WTC11 (cell line): ENCODE data around the gene CNOT6. TPM values are rescaled to one million over a fixed set of nuclear protein-coding genes. Genes with fewer than 3 reads are reported as not detected.

ENCODE experiments used
- ATAC-seq: fragments of 200-7000 bp; cut with Tn5 transposase; 2 replicates; pipeline ENCODE4 v1.10.0; 2021; ENCODE audit warnings: mild to moderate bottlenecking, moderate library complexity
- CTCF ChIA-PET: fragments of 300-600 bp; sonication (Branson Sonifier 250); formaldehyde crosslinking; loops from one replicate; lab custom pipeline; 2021; ENCODE audit warnings: antibody characterized with exemption; lab: Charles Lee
- POLR2A ChIA-PET: fragments of 350-600 bp; sonication (Branson Sonifier 250); formaldehyde crosslinking; loops from one replicate; lab custom pipeline; 2021; ENCODE audit warnings: antibody characterized with exemption; lab: Charles Lee
- DNase-seq: peaks from one replicate; pipeline ENCODE4 v3.0.0; 2021; ENCODE audit warnings: low spot score
- H3K27ac Mint-ChIP-seq: 2 replicates; pipeline ENCODE4 v1.8.0; 2021; ENCODE audit warnings: mixed read lengths
- H3K27me3 Mint-ChIP-seq: 2 replicates; pipeline ENCODE4 v1.8.0; 2021; ENCODE audit warnings: low read depth, mild to moderate bottlenecking, moderate library complexity, mixed read lengths
- H3K36me3 Mint-ChIP-seq: 2 replicates; pipeline ENCODE4 v1.8.0; 2021; ENCODE audit warnings: mixed read lengths
- H3K4me1 Mint-ChIP-seq: 2 replicates; pipeline ENCODE4 v1.8.0; 2022; ENCODE audit warnings: mixed read lengths
- H3K4me3 Mint-ChIP-seq: 2 replicates; pipeline ENCODE4 v1.8.0; 2021; ENCODE audit warnings: mild to moderate bottlenecking, moderate library complexity, mixed read lengths
- H3K9me3 Mint-ChIP-seq: 2 replicates; pipeline ENCODE4 v1.8.0; 2021; ENCODE audit warnings: mixed read lengths
- ATF1 ChIP-seq: sonication (generic); formaldehyde crosslinking; IDR thresholded peaks from 2 replicates; pipeline ENCODE4 v1.8.1; 2023; ENCODE audit warnings: mild to moderate bottlenecking, moderate library complexity, missing genetic modification reagents
- CDX4 ChIP-seq: fragments of 250-450 bp; sonication (Bioruptor Pico); IDR thresholded peaks from 2 replicates; pipeline ENCODE4 v1.9.0; 2021; ENCODE audit warnings: moderate library complexity, mild to moderate bottlenecking, inconsistent platforms, borderline replicate concordance
- ELF4 ChIP-seq: sonication (generic); formaldehyde crosslinking; IDR thresholded peaks from 2 replicates; pipeline ENCODE4 v1.8.1; 2022; ENCODE audit warnings: low read depth, mild to moderate bottlenecking, moderate library complexity, missing genetic modification reagents
- GABPB1 ChIP-seq: sonication (generic); formaldehyde crosslinking; IDR thresholded peaks from 2 replicates; pipeline ENCODE4 v1.8.1; 2023; ENCODE audit warnings: mild to moderate bottlenecking, missing genetic modification reagents
- JAZF1 ChIP-seq: fragments of 250-450 bp; sonication (Bioruptor Pico); IDR thresholded peaks from 2 replicates; pipeline ENCODE4 v1.9.0; 2021; ENCODE audit warnings: moderate library complexity, mild to moderate bottlenecking, inconsistent platforms
- KAT7 ChIP-seq: sonication (generic); formaldehyde crosslinking; IDR thresholded peaks from 2 replicates; pipeline ENCODE4 v1.8.1; 2023; ENCODE audit warnings: missing genetic modification reagents, mild to moderate bottlenecking, borderline replicate concordance
- MXD4 ChIP-seq: fragments of 250-450 bp; sonication (Bioruptor Pico); IDR thresholded peaks from 2 replicates; pipeline ENCODE4 v1.8.0; 2021; ENCODE audit warnings: mild to moderate bottlenecking, moderate library complexity, borderline replicate concordance
- PRRX2 ChIP-seq: fragments of 250-450 bp; sonication (Bioruptor Pico); IDR thresholded peaks from 2 replicates; pipeline ENCODE4 v1.8.0; 2021; ENCODE audit warnings: mild to moderate bottlenecking
- SP1 ChIP-seq: sonication (generic); formaldehyde crosslinking; conservative IDR thresholded peaks from 2 replicates; pipeline ENCODE4 v1.8.1; 2022; ENCODE audit warnings: missing genetic modification reagents
- STAT6 ChIP-seq: sonication (generic); formaldehyde crosslinking; conservative IDR thresholded peaks from 2 replicates; pipeline ENCODE4 v1.8.1; 2023; ENCODE audit warnings: mild to moderate bottlenecking, low read depth, missing genetic modification reagents, moderate library complexity
- TCF7 ChIP-seq: sonication (generic); formaldehyde crosslinking; IDR thresholded peaks from 2 replicates; pipeline ENCODE4 v1.8.0; 2022; ENCODE audit warnings: mild to moderate bottlenecking, low read depth, missing genetic modification reagents, moderate library complexity
- TEAD4 ChIP-seq: sonication (generic); formaldehyde crosslinking; IDR thresholded peaks from 2 replicates; pipeline ENCODE4 v1.8.0; 2022; ENCODE audit warnings: mild to moderate bottlenecking, missing genetic modification reagents
- ZBTB21 ChIP-seq: sonication (generic); formaldehyde crosslinking; IDR thresholded peaks from 2 replicates; pipeline ENCODE4 v1.8.1; 2023; ENCODE audit warnings: mild to moderate bottlenecking, missing genetic modification reagents, borderline replicate concordance
- ZNF121 ChIP-seq: sonication (generic); formaldehyde crosslinking; IDR thresholded peaks from 2 replicates; pipeline ENCODE4 v1.8.0; 2023; ENCODE audit warnings: missing genetic modification reagents
- ZNF138 ChIP-seq: sonication (generic); formaldehyde crosslinking; conservative IDR thresholded peaks from 2 replicates; pipeline ENCODE4 v1.8.1; 2022; ENCODE audit warnings: mild to moderate bottlenecking, moderate library complexity, missing genetic modification reagents
- ZNF396 ChIP-seq: fragments of 250-450 bp; sonication (Bioruptor Pico); IDR thresholded peaks from 2 replicates; pipeline ENCODE4 v1.8.0; 2021; ENCODE audit warnings: mild to moderate bottlenecking, moderate library complexity, borderline replicate concordance
- ZNF416 ChIP-seq: fragments of 250-450 bp; sonication (Bioruptor Pico); IDR thresholded peaks from 2 replicates; pipeline ENCODE4 v1.9.0; 2021; ENCODE audit warnings: mild to moderate bottlenecking, inconsistent platforms
- total RNA-seq: library from RNA; stranded (reverse); gene quantifications from 3 replicates; pipeline ENCODE4 v1.2.3, GENCODE V29; 2021
- TF ChIP-seq, protein P1 (sequence below): sonication (generic); formaldehyde crosslinking; IDR thresholded peaks from 2 replicates; pipeline ENCODE4 v1.8.1; 2023; ENCODE audit warnings: mild to moderate bottlenecking, missing genetic modification reagents, borderline replicate concordance
- TF ChIP-seq, protein P2 (sequence below): sonication (generic); formaldehyde crosslinking; IDR thresholded peaks from 2 replicates; pipeline ENCODE4 v1.8.1; 2023; ENCODE audit warnings: mild to moderate bottlenecking, missing genetic modification reagents
- TF ChIP-seq, protein P3 (sequence below): sonication (generic); formaldehyde crosslinking; IDR thresholded peaks from 2 replicates; pipeline ENCODE4 v1.8.0; 2022; ENCODE audit warnings: mild to moderate bottlenecking, missing genetic modification reagents

Gene CNOT6
- total RNA-seq, 1 experiment from 2014 or later: 41.0 TPM

GRCh38 chr5:180598316-180598701 is 104.1 kb downstream of the CNOT6 start:
- ATAC-seq (no peak), DNase-seq (peak; percentile 7)
- ChIA-PET CTCF (no interaction called here), POLR2A (no interaction called here)
- H3K4me3 Mint-ChIP-seq: no peak overlapping the region
- no peaks in the 10 kb centered on the region for H3K9me3 Mint-ChIP-seq
- no peak overlapping the region for H3K27ac Mint-ChIP-seq
- H3K4me1 Mint-ChIP-seq: no peaks in the 10 kb centered on the region
- no peak for TF ChIP-seq STAT6 (CRISPR knock-in tag)
- no peaks in the 10 kb centered on the region for H3K36me3 Mint-ChIP-seq
- H3K27me3 Mint-ChIP-seq: peaks cover 6% of the 10 kb centered on the region

DNA sequence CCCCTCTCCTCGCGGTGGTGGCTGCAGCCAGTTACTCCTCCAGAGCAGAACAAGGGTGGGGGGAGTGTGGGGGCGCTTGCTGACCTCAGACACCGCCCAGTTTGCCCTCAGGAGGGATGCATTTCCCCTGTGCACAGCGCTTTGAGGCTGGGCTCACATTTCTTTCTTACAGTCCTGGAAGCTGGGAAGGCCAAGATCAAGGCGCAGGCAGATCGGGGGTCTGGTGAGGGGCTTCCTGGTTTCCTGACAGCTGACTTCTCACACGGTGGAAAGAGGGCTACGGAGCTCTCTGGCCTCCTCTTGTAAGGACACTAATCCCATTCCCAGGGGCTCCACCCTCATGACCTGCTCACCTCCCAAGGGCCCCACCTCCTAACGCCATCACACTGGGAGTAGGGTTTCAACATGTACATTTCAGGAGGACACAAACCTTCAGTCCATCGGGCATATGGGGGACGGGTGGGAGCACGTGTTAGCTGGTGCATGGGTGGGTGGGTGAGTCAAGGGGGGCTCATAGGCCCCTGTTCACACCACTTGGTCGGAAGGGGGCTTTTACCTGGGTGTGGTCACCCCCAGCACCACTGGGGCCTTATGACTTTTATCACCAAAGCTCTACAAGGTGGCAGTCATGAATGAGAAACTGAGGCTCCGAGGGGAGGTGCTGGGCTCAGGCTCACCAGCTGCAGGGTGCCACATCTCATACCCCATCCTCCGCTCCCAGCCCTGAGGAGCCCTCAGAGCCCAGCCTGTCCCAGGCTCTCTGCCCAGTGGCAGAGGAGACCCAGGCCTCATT is 104.8 kb downstream of the CNOT6 start:
- Mint-ChIP-seq H3K9me3 (no peaks in the 10 kb centered on the region), H3K4me3 (no peak overlapping the region), H3K27ac (no peak overlapping the region), H3K4me1 (no peaks in the 10 kb centered on the region), H3K27me3 (no peaks in the 10 kb centered on the region; the same call in 1 of the 2 replicates), H3K36me3 (no peaks in the 10 kb centered on the region)
- POLR2A ChIA-PET: no interaction called here
- peak; percentile 5 for DNase-seq
- no peak for ATAC-seq
- TF ChIP-seq ZNF416: no peak
- TF ChIP-seq, protein P1, sequence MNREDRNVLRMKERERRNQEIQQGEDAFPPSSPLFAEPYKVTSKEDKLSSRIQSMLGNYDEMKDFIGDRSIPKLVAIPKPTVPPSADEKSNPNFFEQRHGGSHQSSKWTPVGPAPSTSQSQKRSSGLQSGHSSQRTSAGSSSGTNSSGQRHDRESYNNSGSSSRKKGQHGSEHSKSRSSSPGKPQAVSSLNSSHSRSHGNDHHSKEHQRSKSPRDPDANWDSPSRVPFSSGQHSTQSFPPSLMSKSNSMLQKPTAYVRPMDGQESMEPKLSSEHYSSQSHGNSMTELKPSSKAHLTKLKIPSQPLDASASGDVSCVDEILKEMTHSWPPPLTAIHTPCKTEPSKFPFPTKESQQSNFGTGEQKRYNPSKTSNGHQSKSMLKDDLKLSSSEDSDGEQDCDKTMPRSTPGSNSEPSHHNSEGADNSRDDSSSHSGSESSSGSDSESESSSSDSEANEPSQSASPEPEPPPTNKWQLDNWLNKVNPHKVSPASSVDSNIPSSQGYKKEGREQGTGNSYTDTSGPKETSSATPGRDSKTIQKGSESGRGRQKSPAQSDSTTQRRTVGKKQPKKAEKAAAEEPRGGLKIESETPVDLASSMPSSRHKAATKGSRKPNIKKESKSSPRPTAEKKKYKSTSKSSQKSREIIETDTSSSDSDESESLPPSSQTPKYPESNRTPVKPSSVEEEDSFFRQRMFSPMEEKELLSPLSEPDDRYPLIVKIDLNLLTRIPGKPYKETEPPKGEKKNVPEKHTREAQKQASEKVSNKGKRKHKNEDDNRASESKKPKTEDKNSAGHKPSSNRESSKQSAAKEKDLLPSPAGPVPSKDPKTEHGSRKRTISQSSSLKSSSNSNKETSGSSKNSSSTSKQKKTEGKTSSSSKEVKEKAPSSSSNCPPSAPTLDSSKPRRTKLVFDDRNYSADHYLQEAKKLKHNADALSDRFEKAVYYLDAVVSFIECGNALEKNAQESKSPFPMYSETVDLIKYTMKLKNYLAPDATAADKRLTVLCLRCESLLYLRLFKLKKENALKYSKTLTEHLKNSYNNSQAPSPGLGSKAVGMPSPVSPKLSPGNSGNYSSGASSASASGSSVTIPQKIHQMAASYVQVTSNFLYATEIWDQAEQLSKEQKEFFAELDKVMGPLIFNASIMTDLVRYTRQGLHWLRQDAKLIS (CRISPR knock-in tag): no peak
- TF ChIP-seq, protein P2, sequence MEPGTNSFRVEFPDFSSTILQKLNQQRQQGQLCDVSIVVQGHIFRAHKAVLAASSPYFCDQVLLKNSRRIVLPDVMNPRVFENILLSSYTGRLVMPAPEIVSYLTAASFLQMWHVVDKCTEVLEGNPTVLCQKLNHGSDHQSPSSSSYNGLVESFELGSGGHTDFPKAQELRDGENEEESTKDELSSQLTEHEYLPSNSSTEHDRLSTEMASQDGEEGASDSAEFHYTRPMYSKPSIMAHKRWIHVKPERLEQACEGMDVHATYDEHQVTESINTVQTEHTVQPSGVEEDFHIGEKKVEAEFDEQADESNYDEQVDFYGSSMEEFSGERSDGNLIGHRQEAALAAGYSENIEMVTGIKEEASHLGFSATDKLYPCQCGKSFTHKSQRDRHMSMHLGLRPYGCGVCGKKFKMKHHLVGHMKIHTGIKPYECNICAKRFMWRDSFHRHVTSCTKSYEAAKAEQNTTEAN: no peak
- no peak for TF ChIP-seq ZNF121 (CRISPR knock-in tag)
- no peak for TF ChIP-seq CDX4 (CRISPR knock-in tag)
- TF ChIP-seq JAZF1: no peak
- TF ChIP-seq ELF4: no peak
- TF ChIP-seq ZNF396 (CRISPR knock-in tag): no peak
- TF ChIP-seq MXD4: no peak
- TF ChIP-seq ATF1 (CRISPR knock-in tag): no peak
- TF ChIP-seq TCF7 (CRISPR knock-in tag): no peak
- no peak for TF ChIP-seq TEAD4
- no peak for TF ChIP-seq ZBTB21 (CRISPR knock-in tag)
- no peak for TF ChIP-seq GABPB1
- TF ChIP-seq KAT7 (CRISPR knock-in tag): no peak
- no peak for TF ChIP-seq SP1 (CRISPR knock-in tag)
- no peak for TF ChIP-seq PRRX2 (CRISPR knock-in tag)
- TF ChIP-seq, protein P3, sequence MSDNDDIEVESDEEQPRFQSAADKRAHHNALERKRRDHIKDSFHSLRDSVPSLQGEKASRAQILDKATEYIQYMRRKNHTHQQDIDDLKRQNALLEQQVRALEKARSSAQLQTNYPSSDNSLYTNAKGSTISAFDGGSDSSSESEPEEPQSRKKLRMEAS (CRISPR knock-in tag): no peak
- no peak for TF ChIP-seq ZNF138 (CRISPR knock-in tag)
- CTCF ChIA-PET: interaction anchor here (1.6 kb wide), 1 partner anchor 20 kb away, joined by 6 read pairs; no protein-coding TSS in a partner anchor
